ENCODE data around the gene LRRC28. TPM values are rescaled to one million over a fixed set of nuclear protein-coding genes. Genes with fewer than 3 reads are reported as not detected.
A peak's percentile ranks its signal among the peaks of the same experiment; 100 is the strongest.

LRRC28 gene
- total RNA-seq, 1 experiment from 2014 or later = 26.7 TPM

DNA sequence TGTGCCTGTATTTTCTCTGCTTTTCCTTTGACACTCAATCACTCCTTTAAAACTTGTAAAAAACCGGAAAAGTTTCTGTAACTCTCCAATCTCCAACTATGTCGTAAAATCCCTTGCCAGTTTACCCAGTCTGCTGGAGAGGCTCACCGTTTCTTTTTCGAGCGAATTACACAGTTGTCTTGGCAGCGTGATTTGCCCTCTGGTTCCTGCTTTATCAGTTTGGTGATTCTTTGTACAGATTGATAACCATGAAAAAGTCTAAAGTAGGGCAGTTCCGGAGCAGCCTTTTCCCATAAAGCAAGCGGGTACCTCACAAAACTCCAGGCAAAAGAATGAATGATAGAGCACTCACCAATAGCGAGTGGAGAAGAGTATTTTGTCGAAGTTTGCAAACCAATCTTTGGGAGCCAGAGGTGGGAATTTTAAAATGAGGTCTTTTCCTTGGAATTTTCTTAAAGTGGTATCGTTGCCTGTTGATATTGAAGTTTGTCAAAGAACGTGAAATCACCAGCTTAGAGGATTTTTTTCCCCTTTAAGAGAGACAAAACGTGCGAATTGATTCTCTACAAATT lies 1.9 kb upstream of the LRRC28 start, which contains the start of gene TTC23:
Gene TTC23 (minus strand): TSS at position 312 of the 572 bp plus-strand sequence. CDS start 20,869 bp downstream, outside the sequence.
- peak; percentile 89 for DNase-seq (ENCODE audit: low read depth)

DNA sequence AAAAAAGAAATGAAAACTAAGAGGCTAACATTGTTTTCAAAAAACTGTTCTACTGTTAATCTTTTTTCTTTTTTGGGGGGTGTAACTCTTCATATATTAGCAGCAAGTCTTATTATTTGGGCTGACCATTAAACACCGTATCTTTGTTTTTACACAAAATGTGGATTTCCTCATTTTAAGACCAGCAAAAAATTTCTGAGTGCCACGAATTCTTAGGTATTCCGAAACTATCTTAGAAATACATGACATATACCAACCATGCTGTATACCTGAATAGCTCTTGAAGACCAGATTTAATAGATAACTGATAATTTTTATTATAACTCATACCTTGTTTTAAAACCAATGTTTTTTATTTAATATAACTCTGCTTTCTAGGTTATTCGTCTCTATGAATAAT lies 1.3 kb upstream of the LRRC28 start:
- DNase-seq (ENCODE audit: low read depth) = no peak

DNA sequence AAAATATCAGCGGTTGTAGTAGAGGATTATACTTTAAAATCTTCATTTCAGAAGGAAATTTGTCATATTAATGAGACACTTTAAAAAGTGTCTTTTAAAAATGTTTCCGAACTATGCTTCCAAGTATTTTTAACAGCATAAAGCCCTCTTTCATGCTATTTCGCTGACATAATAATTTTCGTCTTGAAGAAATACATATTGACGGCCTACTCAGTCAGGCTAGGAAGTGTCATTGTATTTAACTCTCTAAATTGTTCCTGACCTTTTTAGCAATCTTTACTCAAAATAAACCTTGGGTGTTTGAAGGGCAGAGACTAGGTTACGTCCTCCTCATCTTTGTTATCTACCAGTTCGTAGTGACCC lies 806 bp upstream of the LRRC28 start:
- DNase-seq (ENCODE audit: low read depth) = no peak

DNA sequence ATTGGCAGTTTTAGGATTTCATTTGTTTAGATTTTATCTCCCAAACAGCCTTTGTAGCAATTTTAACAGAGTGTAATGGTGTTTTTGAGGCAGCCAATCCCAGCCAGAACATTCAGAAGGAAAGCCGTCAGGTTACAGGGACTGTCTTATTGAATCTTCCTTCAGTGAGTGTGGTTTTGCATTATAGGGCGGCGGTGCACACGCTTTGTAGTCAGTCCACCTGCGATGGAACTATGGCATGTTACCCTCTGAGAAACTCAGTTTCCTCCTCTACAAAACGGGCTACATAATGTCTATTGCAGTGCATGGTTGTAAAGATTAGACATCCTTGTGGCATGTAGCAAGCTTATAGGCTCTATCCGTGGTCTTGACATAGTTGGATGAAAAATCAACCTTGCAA lies 1.0 kb downstream of the LRRC28 start:
- no peak for DNase-seq (ENCODE audit: low read depth)

DNA sequence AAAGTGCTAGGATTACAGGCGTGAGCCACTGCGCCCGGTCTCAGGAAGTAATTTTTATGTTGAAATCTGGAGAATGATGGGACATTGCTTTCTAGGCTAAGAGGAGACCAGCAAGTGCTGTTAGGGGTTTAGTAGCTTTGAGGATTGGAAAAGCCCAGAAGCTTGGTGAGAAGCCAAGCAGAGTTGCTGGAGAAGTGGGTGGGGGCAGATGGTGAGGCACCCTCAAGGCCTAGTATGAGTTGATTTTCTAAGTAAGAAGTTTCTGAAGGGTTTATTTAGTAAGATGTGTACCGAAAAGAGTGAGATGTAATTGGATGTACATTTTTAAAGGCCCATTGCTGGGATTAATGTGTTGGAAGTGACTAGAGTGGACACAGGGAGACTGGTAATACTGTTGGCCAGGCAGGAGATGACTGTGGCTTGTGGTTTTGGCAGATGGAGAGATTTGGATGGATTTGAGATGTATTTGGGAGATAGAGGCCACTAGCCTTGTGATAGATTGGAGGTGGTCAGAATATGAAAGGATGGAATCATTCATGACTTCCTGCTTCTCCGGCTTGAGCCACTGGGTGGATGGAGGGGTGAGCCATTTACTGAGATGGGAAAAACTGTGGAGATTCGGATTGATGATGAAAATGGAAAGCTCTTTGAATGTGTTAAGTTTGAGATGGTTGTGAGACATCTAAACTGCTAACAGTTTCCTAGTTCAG lies 2.3 kb downstream of the LRRC28 start:
- peak; percentile 89 for DNase-seq (ENCODE audit: low read depth)

DNA sequence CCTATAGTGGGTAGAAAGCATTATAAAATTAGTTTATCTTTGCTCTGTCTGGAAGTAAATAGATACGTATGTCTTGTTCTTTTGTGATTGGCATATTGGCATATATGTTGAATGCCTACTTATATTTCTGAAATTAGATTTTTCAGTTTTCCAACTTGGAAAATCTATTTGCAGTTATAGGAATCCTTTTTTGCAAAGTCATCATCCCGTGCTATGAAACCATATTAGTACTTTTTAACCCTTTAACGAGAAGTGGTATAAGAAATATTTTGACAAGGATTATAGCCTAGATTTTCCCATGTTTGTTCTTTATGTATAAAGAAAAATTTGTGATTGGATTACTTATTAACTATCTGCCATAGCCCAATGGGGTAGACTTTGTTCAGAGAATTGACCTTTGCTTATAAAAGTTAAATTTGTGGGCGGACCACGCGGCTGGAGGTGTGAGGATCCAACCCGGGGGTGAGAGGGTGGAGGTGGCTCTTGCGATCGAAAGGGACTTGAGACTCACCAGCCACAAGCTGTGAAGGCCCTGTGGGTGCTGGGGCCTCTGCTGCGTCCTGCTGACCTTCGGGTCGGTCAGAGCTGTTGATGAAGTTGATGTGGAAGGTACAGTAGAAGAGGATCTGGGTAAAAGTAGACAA lies 5.9 kb downstream of the LRRC28 start:
- no peak for DNase-seq (ENCODE audit: low read depth)

DNA sequence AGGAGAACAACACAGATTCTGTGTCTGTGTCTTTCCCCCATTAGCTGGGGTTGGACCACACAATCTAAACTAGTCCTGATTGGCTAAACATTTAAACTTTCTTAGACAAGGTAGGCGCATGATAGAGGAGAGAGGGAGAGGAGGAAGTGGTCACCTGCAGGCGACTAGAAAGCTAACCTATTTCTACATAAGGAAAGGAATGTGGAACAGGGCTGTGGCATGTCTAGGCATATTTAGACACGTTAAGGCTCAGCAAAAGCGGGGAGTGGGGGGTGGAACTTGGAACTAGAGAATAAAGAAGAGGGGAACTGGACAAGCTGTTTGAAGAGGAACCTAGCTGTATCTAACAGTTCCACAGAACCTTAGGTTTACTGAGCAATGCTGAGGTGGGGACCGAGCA lies 12.8 kb downstream of the LRRC28 start:
- no peak for DNase-seq (ENCODE audit: low read depth)

DNA sequence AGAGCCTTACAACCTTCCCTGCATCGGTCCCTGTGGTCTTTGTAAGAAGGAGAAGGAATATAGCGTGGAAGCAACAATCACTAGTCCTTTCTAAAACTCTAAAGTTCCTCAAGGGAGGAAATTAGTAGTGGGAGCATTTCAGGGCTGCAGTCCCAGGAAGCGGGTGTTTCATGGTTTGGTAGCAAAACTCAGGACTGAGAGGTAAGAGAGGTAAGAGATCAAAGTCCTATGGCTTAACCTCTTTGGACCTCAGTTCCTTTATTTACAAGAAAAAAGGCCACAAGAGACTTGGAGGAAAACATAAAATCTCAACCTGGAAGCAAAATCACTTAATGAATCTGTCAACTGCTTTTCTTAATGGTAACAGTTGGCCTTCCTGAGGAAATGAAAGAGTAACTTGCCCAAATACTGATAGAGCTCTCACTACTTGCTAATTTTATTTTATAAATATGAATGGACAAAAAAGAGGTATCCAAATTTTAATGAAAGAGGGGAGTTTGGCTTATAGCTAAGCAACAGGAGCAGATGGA lies 14.3 kb downstream of the LRRC28 start:
- no peak for DNase-seq (ENCODE audit: low read depth)

DNA sequence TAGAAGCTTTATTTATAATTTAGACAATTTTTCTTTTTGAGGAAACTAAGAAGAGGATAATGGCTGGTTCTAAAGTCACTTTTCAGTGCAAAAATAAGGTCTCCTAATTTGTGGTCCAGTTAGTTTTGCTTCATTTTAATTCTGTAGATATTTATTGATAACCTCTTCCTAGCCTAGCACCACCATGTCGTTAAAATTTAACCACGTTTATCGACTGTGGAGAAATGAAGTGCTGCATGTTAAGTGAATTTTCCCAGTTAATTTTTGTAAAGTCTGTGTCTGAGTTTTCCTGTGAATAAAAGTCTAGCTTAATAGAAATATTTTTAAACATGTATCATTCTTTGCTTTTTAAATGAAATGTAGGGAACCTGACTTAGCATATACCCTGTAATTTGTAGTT lies 16.7 kb downstream of the LRRC28 start:
- no peak for DNase-seq (ENCODE audit: low read depth)

DNA sequence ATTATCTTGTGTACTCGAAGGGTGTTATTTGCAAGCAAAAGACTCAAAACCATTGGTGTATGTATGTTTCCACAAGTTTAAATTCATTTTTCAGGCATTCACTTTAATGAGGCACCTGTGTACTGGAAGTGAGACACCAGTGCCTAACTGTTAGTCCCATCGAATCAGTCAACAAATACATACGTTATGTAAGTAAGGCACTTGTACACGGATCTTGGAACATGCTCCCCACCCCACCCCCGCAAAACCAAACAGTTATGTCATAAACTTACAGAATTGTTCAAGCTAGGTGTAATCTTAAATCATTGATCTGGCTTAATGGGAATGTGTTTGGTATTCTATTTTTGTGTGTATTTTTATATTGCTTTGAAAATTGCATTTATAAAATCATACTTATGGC lies 17.1 kb downstream of the LRRC28 start:
- no peak for DNase-seq (ENCODE audit: low read depth)

DNA sequence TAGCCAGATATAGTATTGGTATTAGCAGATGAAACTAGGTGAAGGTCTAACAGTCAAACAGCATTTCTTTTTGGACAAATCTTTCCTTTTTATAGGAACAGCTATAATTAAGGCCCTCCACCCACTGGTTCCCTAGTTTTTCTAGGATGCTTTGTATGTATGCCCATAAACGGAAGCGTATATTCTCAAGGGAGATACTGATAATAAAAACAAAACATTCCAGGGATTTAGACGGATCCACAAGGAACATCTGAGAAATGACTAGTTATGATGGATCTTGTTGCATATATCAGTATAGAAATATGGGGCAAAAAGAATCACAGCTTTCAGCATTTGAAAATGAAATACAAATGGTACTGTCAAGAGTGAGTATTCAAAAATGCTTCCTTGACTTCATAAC lies 22.5 kb downstream of the LRRC28 start:
- DNase-seq (ENCODE audit: low read depth) = no peak

DNA sequence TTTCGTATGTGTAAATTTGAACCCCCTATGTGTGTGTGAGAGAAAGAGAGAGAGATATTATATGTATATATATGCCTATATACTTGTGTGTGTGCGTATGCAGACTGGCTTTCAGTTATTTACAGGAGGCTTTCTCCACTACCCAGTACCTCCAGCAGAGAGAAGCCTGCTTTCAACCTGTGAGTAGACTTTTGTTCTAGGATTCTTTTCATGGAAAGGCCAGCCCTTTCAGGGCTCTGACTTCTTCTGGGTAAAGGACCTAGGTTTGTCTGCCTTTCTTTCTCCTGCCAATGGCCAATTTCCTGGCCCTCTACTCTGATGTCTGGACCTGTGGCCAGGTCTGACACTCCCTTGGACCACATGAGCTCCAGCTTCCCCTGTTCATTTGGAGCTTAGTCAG lies 23.8 kb downstream of the LRRC28 start:
- DNase-seq (ENCODE audit: low read depth) = no peak

DNA sequence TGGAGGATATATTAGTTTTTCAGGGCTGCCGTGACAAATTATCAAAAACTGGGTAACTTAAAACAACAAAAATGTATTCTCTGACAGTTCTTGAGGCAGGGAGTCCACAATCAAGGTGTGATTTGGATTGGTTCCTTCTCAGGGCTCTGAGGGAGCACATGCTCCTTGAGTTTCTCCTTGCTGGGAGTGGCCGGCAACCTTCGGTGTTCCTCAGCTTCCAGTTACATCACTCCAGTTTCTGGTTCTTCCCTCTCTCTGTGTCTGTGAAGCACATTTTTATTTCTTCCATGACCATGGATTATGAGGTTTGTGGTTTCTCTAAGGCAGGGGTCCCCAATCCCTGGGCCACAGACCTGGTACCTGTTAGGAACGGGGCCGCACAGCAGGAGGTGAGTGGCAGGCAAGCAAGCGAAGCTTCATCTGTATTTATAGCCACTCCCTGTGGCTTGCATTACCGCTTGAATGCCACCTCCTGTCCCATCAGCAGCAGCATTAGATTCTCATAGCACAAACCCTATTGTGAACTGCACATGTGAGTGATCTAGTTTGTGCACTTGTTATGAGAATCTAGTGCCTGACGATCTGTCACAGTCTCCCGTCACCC lies 24.3 kb downstream of the LRRC28 start:
- DNase-seq (ENCODE audit: low read depth) = no peak

DNA sequence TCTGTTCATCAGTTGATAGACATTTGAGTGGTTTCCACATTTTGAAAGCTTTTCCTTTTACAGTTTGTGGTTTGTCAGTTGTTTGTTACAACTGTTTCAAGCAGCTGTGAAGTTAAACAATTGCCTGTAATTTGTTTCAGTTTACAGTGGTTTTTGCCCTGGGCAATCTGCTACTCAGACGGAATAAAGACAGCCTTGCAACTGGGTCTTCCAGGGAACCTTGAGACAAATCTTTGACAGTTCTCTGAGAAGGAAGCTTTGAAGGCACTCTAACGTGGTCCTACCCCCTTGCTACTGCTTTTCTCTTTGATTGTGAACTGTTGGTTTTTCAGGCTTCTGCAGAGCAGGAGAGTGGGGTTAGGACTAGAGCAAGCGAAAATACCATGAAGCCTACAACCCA lies 28.0 kb downstream of the LRRC28 start:
- no peak for DNase-seq (ENCODE audit: low read depth)

DNA sequence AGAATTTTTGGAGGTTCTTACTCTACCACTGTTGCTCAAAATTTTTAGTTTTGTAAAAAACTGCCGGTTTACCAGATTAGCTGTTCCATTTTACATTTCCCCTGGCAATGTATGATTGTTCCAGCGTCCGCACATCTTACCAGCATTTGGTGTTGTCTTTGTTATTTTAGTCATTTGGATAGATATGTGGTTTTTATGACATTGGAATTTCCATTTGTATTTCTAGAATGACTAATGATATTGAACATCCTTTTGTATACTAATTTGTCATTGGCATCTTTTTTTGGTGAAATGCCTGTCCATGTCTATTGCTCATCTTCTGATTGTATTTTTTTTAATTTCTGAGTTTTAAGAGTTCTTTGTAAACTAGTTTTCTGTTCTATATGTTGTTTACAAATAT lies 28.5 kb downstream of the LRRC28 start:
- no peak for DNase-seq (ENCODE audit: low read depth)

DNA sequence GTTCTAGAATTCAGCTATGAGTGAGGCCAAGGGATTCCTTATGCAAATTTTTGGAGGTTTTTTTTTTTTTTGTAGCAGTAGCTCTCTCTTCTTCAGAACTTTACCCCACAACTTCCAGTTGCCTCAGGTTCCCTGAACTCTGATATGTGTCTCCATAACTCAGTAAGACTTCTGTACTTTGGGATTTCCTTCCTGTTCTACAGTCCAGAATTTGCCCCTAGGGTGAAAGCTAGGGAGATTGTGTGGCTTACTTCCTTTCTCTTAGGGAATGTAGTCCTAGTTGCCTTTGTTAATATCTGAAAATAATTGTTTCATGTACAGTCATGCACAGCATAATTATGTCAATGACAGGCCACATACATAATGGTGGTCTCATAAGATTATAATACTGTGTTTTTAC lies 30.8 kb downstream of the LRRC28 start:
- no peak for DNase-seq (ENCODE audit: low read depth)

DNA sequence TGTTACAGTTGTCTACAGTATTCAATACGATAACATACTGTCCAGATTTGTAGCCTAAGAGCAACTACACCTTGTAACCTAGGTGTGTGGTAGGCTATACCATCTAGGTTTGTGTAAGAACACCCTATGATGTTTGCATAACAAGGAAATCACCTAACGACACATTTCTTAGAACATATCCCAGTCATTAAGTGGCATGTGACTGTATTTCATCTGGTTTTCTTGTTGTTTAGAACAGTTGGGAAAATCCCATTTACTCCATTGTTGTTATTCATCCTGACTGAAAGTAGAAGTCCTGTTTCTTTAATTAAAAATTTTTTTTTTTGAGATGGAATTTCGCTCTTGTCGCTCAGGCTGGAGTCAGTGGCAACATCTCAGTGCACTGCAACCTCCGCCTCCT lies 31.3 kb downstream of the LRRC28 start:
- no peak for DNase-seq (ENCODE audit: low read depth)

DNA sequence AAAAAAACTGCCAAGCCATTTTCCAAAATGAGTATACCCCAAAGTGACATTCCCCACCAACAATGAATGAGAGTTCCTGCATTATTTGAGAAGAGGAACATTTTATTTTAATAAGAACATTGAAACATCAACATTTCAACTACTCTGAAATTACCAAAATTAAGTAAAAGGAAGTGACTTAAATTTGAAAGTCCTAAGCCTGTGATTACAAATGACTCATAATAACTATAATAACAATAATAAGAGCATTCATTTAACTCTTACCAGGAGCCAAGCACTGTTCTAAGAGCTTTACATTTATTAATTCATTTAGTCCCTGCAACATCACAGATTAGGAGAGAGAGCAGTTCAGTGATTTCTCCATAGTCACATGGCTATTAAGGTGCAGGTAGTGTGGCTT lies 32.4 kb downstream of the LRRC28 start:
- no peak for DNase-seq (ENCODE audit: low read depth)

DNA sequence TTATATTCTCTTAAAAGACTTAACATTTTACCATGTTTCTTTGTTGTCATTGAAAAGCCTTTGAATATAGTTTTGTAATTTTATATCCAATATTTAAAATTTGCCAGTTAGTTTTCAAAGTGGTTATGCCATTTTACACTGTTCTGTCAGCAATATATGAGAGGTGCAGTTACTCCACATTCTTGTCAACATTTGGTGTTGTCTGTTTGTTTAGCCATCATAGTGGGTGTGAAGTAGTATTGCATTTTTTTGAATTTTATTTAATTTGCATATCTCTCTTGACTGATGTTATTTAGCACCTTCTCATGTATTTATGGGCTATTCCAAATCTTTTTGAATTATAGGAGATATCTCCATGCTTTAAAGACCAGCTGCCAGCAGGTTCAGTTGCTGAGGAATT lies 40.4 kb downstream of the LRRC28 start:
- DNase-seq (ENCODE audit: low read depth) = no peak

DNA sequence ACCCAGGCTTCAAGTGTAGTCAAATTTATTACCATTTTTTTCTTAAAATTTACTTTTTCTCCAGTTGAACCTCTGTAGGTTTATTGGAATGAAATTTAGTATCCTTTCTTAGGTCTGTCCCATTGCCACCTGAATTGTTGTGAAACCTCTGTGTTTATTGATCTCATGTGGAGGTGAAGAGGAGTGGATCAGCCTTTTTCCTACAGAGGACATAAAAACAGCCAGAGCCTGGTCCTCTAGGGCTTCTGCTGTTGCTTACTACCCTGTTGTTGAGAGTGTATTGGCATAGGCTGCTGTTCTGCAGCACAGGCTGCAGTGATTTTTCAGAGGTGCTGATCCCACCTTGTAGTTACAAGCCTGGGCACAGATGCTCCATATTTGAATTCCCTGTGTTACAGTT lies 44.6 kb downstream of the LRRC28 start:
- no peak for DNase-seq (ENCODE audit: low read depth)

DNA sequence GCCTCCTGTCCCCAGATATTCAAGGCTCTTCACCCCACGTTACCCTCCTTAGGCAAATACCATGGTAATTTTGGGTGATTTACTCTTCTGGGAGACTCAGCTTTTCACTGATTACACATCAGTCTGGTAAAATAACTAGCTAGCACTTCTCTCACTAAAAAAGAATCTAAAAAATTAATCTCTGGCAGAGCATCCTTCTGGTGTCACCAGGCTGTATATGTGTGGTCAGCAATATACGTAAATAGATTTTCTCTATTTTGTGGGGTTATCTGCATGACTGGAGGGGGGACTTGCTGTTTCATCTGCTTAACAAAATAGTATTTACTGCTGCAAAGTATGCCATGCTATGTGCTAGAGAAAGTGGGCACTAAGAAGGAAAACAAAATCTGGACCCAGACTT lies 45.1 kb downstream of the LRRC28 start:
- DNase-seq (ENCODE audit: low read depth) = no peak

DNA sequence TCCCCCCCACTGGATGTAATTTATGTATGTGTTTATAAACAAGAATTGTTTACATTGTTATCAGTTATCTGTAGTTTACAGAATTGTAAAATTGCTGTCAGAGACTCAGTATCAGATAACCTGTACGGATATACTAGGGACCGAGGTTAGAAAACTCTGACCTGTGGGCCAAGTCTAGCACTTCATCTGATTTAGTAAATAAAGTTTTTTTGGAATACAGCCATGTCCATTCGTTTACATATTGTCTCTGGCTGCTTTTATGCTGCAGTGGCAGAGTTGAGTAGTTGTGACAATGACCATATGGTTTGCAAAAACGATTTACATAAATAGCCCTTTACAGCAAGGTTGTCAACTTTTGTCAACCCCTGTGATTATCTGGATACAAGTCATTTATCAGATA lies 52.6 kb downstream of the LRRC28 start:
- DNase-seq (ENCODE audit: low read depth) = no peak
